Mucosa of rectum (tissue), 2 donors: Measurements from ENCODE around the gene LAMA4.
A peak's percentile ranks its signal among the peaks of the same experiment; 100 is the strongest.

Experiments used
- H3K27ac ChIP-seq, 2 donors: one replicate each; pipeline ENCODE4 v1.7.0; 2013; ENCODE audit warnings: inconsistent platforms in 2 of 2, low read depth in 2 of 2, low read length in 2 of 2
- H3K27me3 ChIP-seq, 2 donors: one replicate each; pipeline ENCODE4 v1.7.0; 2013; ENCODE audit warnings: low read length in 2 of 2; ENCODE audit not compliant: control insufficient read depth in 2 of 2, insufficient read depth in 2 of 2
- H3K36me3 ChIP-seq, 2 donors: one replicate each; pipeline ENCODE4 v1.7.0; 2013; ENCODE audit warnings: low read length in 2 of 2; ENCODE audit not compliant: control insufficient read depth in 2 of 2, insufficient read depth in 2 of 2
- H3K4me1 ChIP-seq, 2 donors: one replicate each; pipeline ENCODE4 v1.7.0; 2013; ENCODE audit warnings: low read length in 2 of 2, mild to moderate bottlenecking in 1 of 2; ENCODE audit not compliant: control insufficient read depth in 2 of 2, insufficient read depth in 2 of 2
- H3K4me3 ChIP-seq, 2 donors: one replicate each; pipeline ENCODE4 v1.7.0; 2013; ENCODE audit warnings: low read length in 2 of 2
- H3K9ac ChIP-seq, 2 donors: one replicate each; pipeline ENCODE4 v1.7.0; 2013; ENCODE audit warnings: low read length in 2 of 2, low read depth in 1 of 2, mild to moderate bottlenecking in 1 of 2
- H3K9me3 ChIP-seq, 2 donors: one replicate each; pipeline ENCODE4 v1.7.0; 2013; ENCODE audit warnings: low read length in 2 of 2; ENCODE audit not compliant: control insufficient read depth in 2 of 2
- donor health status: healthy.
- donor health status: Normal muscosa, but diverticular disease.

LAMA4 gene

DNA sequence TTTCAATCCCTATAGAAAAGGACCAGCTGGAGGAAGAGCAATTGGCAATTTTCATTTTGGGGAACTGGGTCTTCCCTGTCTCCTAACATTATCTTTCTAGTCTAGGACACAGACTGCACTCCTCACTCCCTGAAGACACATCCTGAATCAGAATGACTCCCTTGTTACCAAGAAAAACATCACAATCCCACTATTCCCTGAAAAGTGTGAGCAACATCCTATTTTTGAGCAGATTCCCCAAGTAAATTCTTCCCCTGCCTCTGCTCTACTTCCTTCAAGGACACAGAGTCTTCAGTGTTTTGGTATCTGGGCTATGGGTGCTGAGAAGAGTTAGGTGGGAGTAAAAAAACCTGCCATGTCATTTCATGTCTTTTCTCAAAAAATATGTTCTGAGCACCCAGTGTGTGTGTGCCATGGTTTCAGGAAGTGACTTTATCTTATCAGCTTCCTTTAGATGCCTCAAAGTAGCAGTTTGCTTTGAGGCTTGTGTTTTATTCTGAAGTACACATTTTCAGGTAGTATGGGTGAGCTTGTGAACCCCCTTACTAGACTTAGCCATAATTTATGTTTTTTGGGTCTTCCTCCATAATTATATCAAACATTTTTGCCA, 12.4 kb downstream of the LAMA4 start:
- H3K4me3 ChIP-seq, result no peak overlapping the region
- no peaks in the 10 kb centered on the region for H3K27me3 ChIP-seq
- no peak overlapping the region for H3K27ac ChIP-seq
- no peaks in the 10 kb centered on the region for H3K36me3 ChIP-seq
- no peaks in the 10 kb centered on the region for H3K9me3 ChIP-seq
- H3K9ac ChIP-seq, result no peak overlapping the region
- H3K4me1 ChIP-seq, result peaks cover 0 to 2% of the 10 kb centered on the region in 2 donors

DNA sequence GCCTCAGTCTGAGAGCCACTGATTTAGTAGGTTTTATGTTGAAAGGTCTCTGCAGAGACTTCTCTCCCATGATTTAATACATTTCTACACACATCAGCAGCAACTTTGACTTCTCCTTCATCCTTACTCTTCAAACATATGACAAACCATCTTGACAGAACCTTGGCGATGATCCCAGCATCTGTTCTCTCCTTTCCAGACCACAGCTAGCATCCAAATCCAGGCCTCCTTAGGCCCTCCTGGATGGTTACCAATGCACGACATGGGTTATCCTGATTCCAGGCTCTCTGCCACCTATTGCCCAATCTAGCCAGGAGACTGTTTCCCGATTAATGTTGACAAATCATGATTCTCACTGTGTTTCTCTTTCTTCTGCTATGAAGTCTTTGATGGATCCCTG, 16.8 kb downstream of the LAMA4 start:
- H3K4me1 ChIP-seq, result no peaks in the 10 kb centered on the region

DNA sequence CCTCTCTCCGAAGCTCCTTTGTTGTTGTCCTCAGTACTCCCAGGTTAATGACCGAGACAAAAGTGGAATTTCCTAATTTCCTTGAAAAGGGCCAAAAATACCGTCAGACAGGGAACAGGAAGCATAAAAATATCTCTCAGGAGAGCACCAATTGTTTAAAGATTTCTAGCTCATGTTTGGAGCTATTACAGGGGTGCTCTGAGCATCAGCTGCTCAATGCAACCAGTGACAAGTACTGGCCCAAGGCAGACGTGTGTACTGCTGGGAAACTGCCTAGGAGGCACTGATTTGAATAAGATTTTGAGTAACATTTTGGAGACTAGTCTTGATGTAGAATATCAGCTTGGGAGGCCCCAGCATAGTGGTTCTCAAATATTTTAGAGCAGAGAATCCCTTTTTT, 17.3 kb downstream of the LAMA4 start:
- H3K27me3 ChIP-seq, result no peaks in the 10 kb centered on the region
- H3K36me3 ChIP-seq, result no peaks in the 10 kb centered on the region
- H3K9me3 ChIP-seq, result no peaks in the 10 kb centered on the region
- H3K4me1 ChIP-seq, result no peaks in the 10 kb centered on the region
- H3K9ac ChIP-seq, result no peak overlapping the region
- peak overlapping the region in 1 of 2 donors; percentile 20 for H3K27ac ChIP-seq
- no peak overlapping the region for H3K4me3 ChIP-seq

More for the DNA sequence above, 16.8 kb downstream of the LAMA4 start:
- Histone ChIP-seq H3K27me3 (no peaks in the 10 kb centered on the region), H3K27ac (peak overlapping the region in 1 of 2 donors; percentile 20), H3K4me3 (no peak overlapping the region), H3K36me3 (no peaks in the 10 kb centered on the region), H3K9ac (no peak overlapping the region), H3K9me3 (no peaks in the 10 kb centered on the region)

DNA sequence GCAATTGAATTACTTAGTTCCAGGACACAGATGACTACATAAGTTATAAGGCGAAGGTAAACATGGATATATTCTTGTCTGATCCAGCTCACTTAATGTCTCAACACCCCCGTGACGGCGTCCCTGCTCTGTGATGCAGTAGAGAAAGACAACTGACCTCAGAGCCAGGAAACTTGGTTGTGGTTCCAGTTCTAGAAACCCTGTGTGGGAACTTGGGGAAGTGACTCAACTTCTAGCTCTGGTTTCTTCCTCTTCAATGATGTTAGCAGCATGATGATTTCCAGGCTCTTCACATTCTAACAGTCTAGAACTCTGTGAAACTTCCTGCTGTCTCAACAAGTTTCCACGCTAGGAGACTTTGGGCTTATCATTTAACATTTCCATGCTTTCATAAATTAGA, 18.4 kb downstream of the LAMA4 start:
- Histone ChIP-seq H3K9ac (no peak overlapping the region), H3K36me3 (no peaks in the 10 kb centered on the region), H3K27me3 (no peaks in the 10 kb centered on the region), H3K27ac (no peak overlapping the region), H3K4me1 (no peaks in the 10 kb centered on the region), H3K4me3 (no peak overlapping the region), H3K9me3 (no peaks in the 10 kb centered on the region)

DNA sequence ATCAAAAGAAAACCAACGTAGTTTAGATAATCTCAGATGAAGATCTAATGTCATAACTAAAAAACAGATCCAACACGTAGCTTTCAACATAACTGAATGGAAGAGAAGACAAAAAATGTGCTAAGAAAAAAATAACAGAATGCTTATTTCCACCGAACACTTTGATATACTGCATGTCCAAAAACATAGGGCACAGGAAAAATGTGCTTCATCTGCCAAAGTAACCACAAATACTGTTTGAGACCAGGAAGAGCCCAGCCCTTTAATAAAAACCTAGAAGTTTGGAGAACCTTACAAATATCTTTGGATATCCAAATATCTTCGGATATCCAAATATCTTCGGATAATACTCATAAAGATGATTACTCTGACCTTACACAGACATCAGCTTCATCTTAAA, 19.8 kb downstream of the LAMA4 start:
- Histone ChIP-seq H3K27me3 (no peaks in the 10 kb centered on the region), H3K9me3 (no peaks in the 10 kb centered on the region), H3K36me3 (no peaks in the 10 kb centered on the region), H3K4me1 (no peaks in the 10 kb centered on the region), H3K4me3 (no peak overlapping the region), H3K27ac (peak overlapping the region; percentile 26 to 35), H3K9ac (no peak overlapping the region)

DNA sequence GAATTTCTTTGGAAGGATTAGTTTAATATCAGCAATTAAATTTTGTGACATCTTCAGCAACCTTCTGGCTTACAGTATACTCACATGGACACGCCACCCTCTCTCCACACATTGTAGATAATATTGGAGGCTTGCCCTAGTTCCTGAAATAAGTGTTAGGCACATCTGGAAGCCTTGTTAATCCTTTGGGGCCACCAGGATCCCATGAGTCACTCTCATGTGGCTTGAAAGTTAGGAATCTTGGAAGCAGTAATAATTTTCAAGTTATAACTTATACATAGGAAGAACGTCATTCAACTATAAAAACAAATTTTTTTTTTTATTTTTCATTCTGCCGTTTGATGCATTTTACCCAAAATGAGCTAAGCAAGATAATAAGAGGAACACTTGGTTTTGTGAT, 20.5 kb downstream of the LAMA4 start:
- Histone ChIP-seq H3K27ac (peak overlapping the region; percentile 47 to 52), H3K4me1 (no peaks in the 10 kb centered on the region)

DNA sequence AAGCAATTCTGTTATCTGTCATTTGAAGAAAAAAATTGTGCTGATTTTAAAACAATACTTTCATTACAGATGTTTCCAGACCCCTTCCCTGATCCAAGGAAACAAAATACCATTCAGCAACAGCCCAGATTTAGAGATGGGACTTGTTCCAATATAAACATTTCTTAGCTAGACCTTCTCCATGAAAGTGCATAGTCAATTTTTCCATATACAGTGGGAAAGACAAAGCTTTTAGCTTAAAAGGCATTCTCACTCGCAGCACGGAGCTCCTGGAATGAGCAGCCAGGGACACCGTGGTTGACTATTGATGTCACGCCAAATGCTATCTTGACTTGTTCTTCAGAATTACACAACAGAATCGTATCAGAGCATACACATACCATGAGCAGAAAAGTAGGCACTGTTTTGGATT, 21.5 kb downstream of the LAMA4 start:
- Histone ChIP-seq H3K9me3 (no peaks in the 10 kb centered on the region), H3K36me3 (no peaks in the 10 kb centered on the region), H3K9ac (no peak overlapping the region), H3K4me3 (no peak overlapping the region), H3K27me3 (no peaks in the 10 kb centered on the region), H3K27ac (peak overlapping the region in 1 of 2 donors; percentile 16), H3K4me1 (no peaks in the 10 kb centered on the region)

More for the DNA sequence above, 20.5 kb downstream of the LAMA4 start:
- Histone ChIP-seq H3K27me3 (no peaks in the 10 kb centered on the region), H3K4me3 (no peak overlapping the region), H3K36me3 (no peaks in the 10 kb centered on the region), H3K9me3 (no peaks in the 10 kb centered on the region), H3K9ac (no peak overlapping the region)

DNA sequence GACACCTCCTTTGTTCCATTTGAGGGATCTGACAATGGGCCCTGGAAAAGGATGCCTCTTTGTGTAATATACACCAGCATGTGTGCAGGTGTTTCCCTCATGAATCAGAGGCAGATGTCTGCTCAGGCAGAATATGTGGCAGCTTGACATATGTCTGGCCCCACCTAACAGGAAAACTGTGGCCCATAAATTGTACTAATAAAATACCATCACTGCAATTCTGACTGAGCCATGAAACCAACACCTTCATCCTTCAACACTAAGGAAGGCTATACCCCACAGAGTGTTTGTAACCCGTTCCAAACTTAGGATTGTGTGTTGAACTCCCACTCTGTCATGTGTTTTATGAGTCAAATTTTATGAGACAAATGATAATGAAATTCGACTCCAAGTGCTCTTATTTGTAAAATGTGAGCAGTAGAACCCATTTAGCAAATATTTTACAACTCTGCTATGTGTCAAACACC, 22.7 kb downstream of the LAMA4 start:
- no peaks in the 10 kb centered on the region for H3K27me3 ChIP-seq
- H3K27ac ChIP-seq, result peak overlapping the region in 1 of 2 donors; percentile 20
- H3K36me3 ChIP-seq, result no peaks in the 10 kb centered on the region
- no peaks in the 10 kb centered on the region for H3K9me3 ChIP-seq
- no peak overlapping the region for H3K9ac ChIP-seq
- no peaks in the 10 kb centered on the region for H3K4me1 ChIP-seq
- H3K4me3 ChIP-seq, result no peak overlapping the region

DNA sequence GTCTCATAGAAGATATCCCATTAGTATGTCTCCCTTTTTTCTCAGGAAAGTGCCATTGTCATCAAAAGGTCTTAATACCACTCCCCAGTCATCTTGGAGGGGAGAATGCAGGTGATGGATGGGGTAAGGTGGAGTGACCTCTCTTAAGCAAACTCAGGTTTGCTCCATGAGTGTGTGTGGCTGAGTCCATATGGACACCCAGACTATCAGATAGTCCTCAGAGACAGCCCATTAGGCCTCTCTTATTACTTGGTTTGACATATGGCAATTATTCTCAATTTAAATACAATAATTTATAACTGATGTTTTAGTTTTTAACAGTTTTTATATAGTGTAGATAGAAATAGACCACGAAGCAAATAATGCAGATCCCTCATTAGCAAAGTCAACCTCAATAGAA, 23.2 kb downstream of the LAMA4 start:
- Histone ChIP-seq H3K27ac (no peak overlapping the region), H3K9ac (no peak overlapping the region), H3K36me3 (no peaks in the 10 kb centered on the region), H3K9me3 (no peaks in the 10 kb centered on the region), H3K4me1 (no peaks in the 10 kb centered on the region), H3K4me3 (no peak overlapping the region), H3K27me3 (no peaks in the 10 kb centered on the region)

DNA sequence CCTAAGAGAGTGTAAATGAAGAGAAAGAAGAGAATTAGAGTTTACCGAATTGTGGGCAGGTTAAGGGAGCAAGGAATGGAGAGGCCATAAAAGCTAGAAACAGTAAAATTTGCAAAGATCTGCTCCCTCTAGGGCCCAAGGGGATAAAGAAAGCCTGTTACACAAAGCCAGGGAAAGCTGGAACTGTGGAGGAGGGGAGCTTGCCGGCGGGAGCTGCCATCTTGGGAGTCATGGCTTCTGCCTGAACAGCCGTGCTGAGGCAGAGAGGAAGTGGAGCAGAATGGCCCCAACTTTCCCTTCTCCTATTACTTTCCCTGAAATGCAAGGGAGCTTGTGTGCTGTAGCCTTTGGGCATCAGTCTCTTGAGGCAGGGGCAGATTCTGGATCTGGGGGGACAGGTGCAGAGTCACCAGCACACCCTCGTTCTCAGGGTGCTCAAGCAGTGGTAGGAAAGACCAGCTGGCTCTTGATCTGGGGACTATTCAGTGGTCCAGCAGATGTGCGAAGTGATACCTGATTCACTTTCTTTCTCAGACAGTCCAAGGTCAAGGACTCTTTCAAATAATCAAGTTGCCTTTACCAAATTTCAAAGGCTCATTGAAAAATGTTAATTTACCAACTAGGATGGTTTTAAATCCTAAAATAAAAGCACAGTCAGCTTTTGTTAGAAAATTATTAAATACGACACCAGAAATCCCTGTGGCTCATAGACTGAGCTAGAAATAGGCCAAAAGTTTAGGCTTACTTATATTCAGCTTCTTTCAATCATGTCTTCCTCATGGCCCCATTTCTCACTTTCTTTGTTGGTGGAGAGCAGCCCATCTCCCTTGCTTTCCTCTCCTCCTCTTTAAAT, 25.7 kb downstream of the LAMA4 start:
- no peak overlapping the region for H3K9ac ChIP-seq
- no peaks in the 10 kb centered on the region for H3K27me3 ChIP-seq
- H3K4me3 ChIP-seq, result no peak overlapping the region
- no peak overlapping the region for H3K27ac ChIP-seq
- H3K9me3 ChIP-seq, result no peaks in the 10 kb centered on the region
- no peaks in the 10 kb centered on the region for H3K36me3 ChIP-seq
- H3K4me1 ChIP-seq, result no peaks in the 10 kb centered on the region
